ENCODE measurements around the gene KPNA2.
"Not testable (repeated sequence)": the region's sequence is repeated elsewhere in the genome, so short reads cannot be mapped to it uniquely, and the experiment has no call there.

The KPNA2 gene

GRCh38 chr17:67999291-67999911 lies 36.1 kb upstream of the KPNA2 start:
- no peak overlapping the region for H3K4me3 ChIP-seq (ENCODE audit: low read length)
- no peaks in the 10 kb centered on the region for H3K9me3 ChIP-seq (replicated peaks; ENCODE audit: low read length)
- peaks cover 21% of the 10 kb centered on the region for H3K4me1 ChIP-seq (ENCODE audit: control insufficient read depth, insufficient read depth, low read length)
- H3K36me3 ChIP-seq (ENCODE audit: insufficient read depth, low read length), result no peaks in the 10 kb centered on the region
- no peak overlapping the region for H3K9ac ChIP-seq (ENCODE audit: low read depth, low read length)
- no peak overlapping the region for H3K4me2 ChIP-seq (ENCODE audit: low read length)
- peaks cover 5% of the 10 kb centered on the region for H3K27me3 ChIP-seq (ENCODE audit: control insufficient read depth, insufficient read depth, low read length)

- H3K36me3 ChIP-seq (ENCODE audit: insufficient read depth, low read length), result no peaks in the 10 kb centered on the region
- H3K4me1 ChIP-seq (ENCODE audit: control insufficient read depth, insufficient read depth, low read length), result no peaks in the 10 kb centered on the region
- H3K9me3 ChIP-seq (replicated peaks; ENCODE audit: low read length), result no peaks in the 10 kb centered on the region
- no peak overlapping the region for H3K9ac ChIP-seq (ENCODE audit: low read depth, low read length)
- no peak overlapping the region for H3K4me2 ChIP-seq (ENCODE audit: low read length)
- H3K27me3 ChIP-seq (ENCODE audit: control insufficient read depth, insufficient read depth, low read length), result peaks cover 3% of the 10 kb centered on the region
- no peak overlapping the region for H3K4me3 ChIP-seq (ENCODE audit: low read length)
Observed at GRCh38 chr17:68004201-68004600, 31.3 kb upstream of the KPNA2 start.

- Histone ChIP-seq H3K9me3 (replicated peaks; ENCODE audit: low read length) (no peaks in the 10 kb centered on the region), H3K4me1 (ENCODE audit: control insufficient read depth, insufficient read depth, low read length) (no peaks in the 10 kb centered on the region), H3K9ac (ENCODE audit: low read depth, low read length) (no peak overlapping the region), H3K36me3 (ENCODE audit: insufficient read depth, low read length) (no peaks in the 10 kb centered on the region), H3K4me2 (ENCODE audit: low read length) (no peak overlapping the region), H3K4me3 (ENCODE audit: low read length) (no peak overlapping the region), H3K27me3 (ENCODE audit: control insufficient read depth, insufficient read depth, low read length) (peaks cover 3% of the 10 kb centered on the region)
Observed at GRCh38 chr17:68006797-68007196, 28.7 kb upstream of the KPNA2 start.

- no peak overlapping the region for H3K4me3 ChIP-seq (ENCODE audit: low read length)
- H3K4me1 ChIP-seq (ENCODE audit: control insufficient read depth, insufficient read depth, low read length), result no peaks in the 10 kb centered on the region
- H3K36me3 ChIP-seq (ENCODE audit: insufficient read depth, low read length), result no peaks in the 10 kb centered on the region
- peak overlapping the region; percentile 41 for H3K4me2 ChIP-seq (ENCODE audit: low read length)
- H3K9ac ChIP-seq (ENCODE audit: low read depth, low read length), result no peak overlapping the region
- H3K9me3 ChIP-seq (replicated peaks; ENCODE audit: low read length), result no peaks in the 10 kb centered on the region
- H3K27me3 ChIP-seq (ENCODE audit: control insufficient read depth, insufficient read depth, low read length), result peaks cover 6% of the 10 kb centered on the region
Observed at GRCh38 chr17:68011199-68011665, 24.3 kb upstream of the KPNA2 start.

- Histone ChIP-seq H3K4me2 (ENCODE audit: low read length) (no peak overlapping the region), H3K4me1 (ENCODE audit: control insufficient read depth, insufficient read depth, low read length) (no peaks in the 10 kb centered on the region), H3K36me3 (ENCODE audit: insufficient read depth, low read length) (no peaks in the 10 kb centered on the region), H3K9ac (ENCODE audit: low read depth, low read length) (no peak overlapping the region), H3K4me3 (ENCODE audit: low read length) (no peak overlapping the region), H3K27me3 (ENCODE audit: control insufficient read depth, insufficient read depth, low read length) (peaks cover 3% of the 10 kb centered on the region), H3K9me3 (replicated peaks; ENCODE audit: low read length) (no peaks in the 10 kb centered on the region)
Observed at GRCh38 chr17:68013385-68013784, 22.1 kb upstream of the KPNA2 start.

- Histone ChIP-seq H3K9ac (ENCODE audit: low read depth, low read length) (no peak overlapping the region), H3K9me3 (replicated peaks; ENCODE audit: low read length) (no peaks in the 10 kb centered on the region), H3K4me2 (ENCODE audit: low read length) (no peak overlapping the region), H3K27me3 (ENCODE audit: control insufficient read depth, insufficient read depth, low read length) (peaks cover 3% of the 10 kb centered on the region), H3K36me3 (ENCODE audit: insufficient read depth, low read length) (no peaks in the 10 kb centered on the region), H3K4me3 (ENCODE audit: low read length) (no peak overlapping the region), H3K4me1 (ENCODE audit: control insufficient read depth, insufficient read depth, low read length) (peaks cover 2% of the 10 kb centered on the region)
Observed at GRCh38 chr17:68015081-68015723, 20.3 kb upstream of the KPNA2 start.

GRCh38 chr17:68016838-68017237 lies 18.7 kb upstream of the KPNA2 start:
- Histone ChIP-seq H3K27me3 (ENCODE audit: control insufficient read depth, insufficient read depth, low read length) (peaks cover 3% of the 10 kb centered on the region), H3K9me3 (replicated peaks; ENCODE audit: low read length) (no peaks in the 10 kb centered on the region), H3K9ac (ENCODE audit: low read depth, low read length) (no peak overlapping the region), H3K4me3 (ENCODE audit: low read length) (no peak overlapping the region), H3K36me3 (ENCODE audit: insufficient read depth, low read length) (no peaks in the 10 kb centered on the region), H3K4me1 (ENCODE audit: control insufficient read depth, insufficient read depth, low read length) (peaks cover 6% of the 10 kb centered on the region), H3K4me2 (ENCODE audit: low read length) (no peak overlapping the region)

GRCh38 chr17:68018493-68018892 lies 17.0 kb upstream of the KPNA2 start:
- not testable (repeated sequence) for H3K9ac ChIP-seq (ENCODE audit: low read depth, low read length); H3K4me2 ChIP-seq (ENCODE audit: low read length); H3K4me1 ChIP-seq (ENCODE audit: control insufficient read depth, insufficient read depth, low read length); H3K27me3 ChIP-seq (ENCODE audit: control insufficient read depth, insufficient read depth, low read length); H3K36me3 ChIP-seq (ENCODE audit: insufficient read depth, low read length); H3K9me3 ChIP-seq (replicated peaks; ENCODE audit: low read length); H3K4me3 ChIP-seq (ENCODE audit: low read length)

- H3K9ac ChIP-seq (ENCODE audit: low read depth, low read length), result no peak overlapping the region
- H3K4me1 ChIP-seq (ENCODE audit: control insufficient read depth, insufficient read depth, low read length), result peaks cover 6% of the 10 kb centered on the region
- H3K36me3 ChIP-seq (ENCODE audit: insufficient read depth, low read length), result no peaks in the 10 kb centered on the region
- peaks cover 3% of the 10 kb centered on the region for H3K27me3 ChIP-seq (ENCODE audit: control insufficient read depth, insufficient read depth, low read length)
- H3K9me3 ChIP-seq (replicated peaks; ENCODE audit: low read length), result no peaks in the 10 kb centered on the region
- H3K4me2 ChIP-seq (ENCODE audit: low read length), result peak overlapping the region; percentile 40
- H3K4me3 ChIP-seq (ENCODE audit: low read length), result no peak overlapping the region
Observed at GRCh38 chr17:68019336-68019674, 16.2 kb upstream of the KPNA2 start.

- Histone ChIP-seq H3K4me1 (ENCODE audit: control insufficient read depth, insufficient read depth, low read length) (peaks cover 6% of the 10 kb centered on the region), H3K27me3 (ENCODE audit: control insufficient read depth, insufficient read depth, low read length) (peaks cover 3% of the 10 kb centered on the region), H3K36me3 (ENCODE audit: insufficient read depth, low read length) (no peaks in the 10 kb centered on the region), H3K9ac (ENCODE audit: low read depth, low read length) (peak overlapping the region; percentile 80), H3K4me3 (ENCODE audit: low read length) (peak overlapping the region; percentile 73), H3K4me2 (ENCODE audit: low read length) (peak overlapping the region; percentile 88), H3K9me3 (replicated peaks; ENCODE audit: low read length) (no peaks in the 10 kb centered on the region)
Observed at GRCh38 chr17:68019675-68020408, 15.7 kb upstream of the KPNA2 start.

- Histone ChIP-seq H3K27me3 (ENCODE audit: control insufficient read depth, insufficient read depth, low read length) (no peaks in the 10 kb centered on the region), H3K36me3 (ENCODE audit: insufficient read depth, low read length) (no peaks in the 10 kb centered on the region), H3K4me1 (ENCODE audit: control insufficient read depth, insufficient read depth, low read length) (peaks cover 6% of the 10 kb centered on the region), H3K9me3 (replicated peaks; ENCODE audit: low read length) (no peaks in the 10 kb centered on the region), H3K9ac (ENCODE audit: low read depth, low read length) (peak overlapping the region; percentile 80), H3K4me3 (ENCODE audit: low read length) (peak overlapping the region; percentile 73), H3K4me2 (ENCODE audit: low read length) (peak overlapping the region; percentile 88)
Observed at GRCh38 chr17:68020409-68020756, 15.2 kb upstream of the KPNA2 start.
